Activated T-helper 2 cell treated with anti-CD3 and anti-CD28 coated beads, Interferon-gamma antibody, Interleukin-2, Interleukin-4, amounts not matched to agents 10 μg/mL and 5 μg/mL and 100 μg/mL, durations not matched to agents 14 hours and 24 hours and 36 hours (primary cell): ENCODE measurements around the gene NGB. TPM values are rescaled to one million over a fixed set of nuclear protein-coding genes. Genes with fewer than 3 reads are reported as not detected.

Source experiments
- DNase-seq: peaks from one replicate; pipeline ENCODE4 v3.0.0; 2021; ENCODE audit warnings: low spot score
- H3K27ac Mint-ChIP-seq: one replicate; pipeline ENCODE4 v1.8.0; 2021; ENCODE audit warnings: mixed read lengths
- H3K27me3 Mint-ChIP-seq: one replicate; pipeline ENCODE4 v1.8.0; 2021; ENCODE audit warnings: low read depth, mixed read lengths
- H3K36me3 Mint-ChIP-seq: one replicate; pipeline ENCODE4 v1.8.0; 2021; ENCODE audit warnings: low read depth, mixed read lengths
- H3K4me1 Mint-ChIP-seq: one replicate; pipeline ENCODE4 v1.8.0; 2021; ENCODE audit warnings: low read depth, mixed read lengths
- H3K4me3 Mint-ChIP-seq: one replicate; pipeline ENCODE4 v1.8.0; 2021; ENCODE audit warnings: low read depth, mild to moderate bottlenecking, moderate library complexity, mixed read lengths
- H3K9me3 Mint-ChIP-seq: one replicate; pipeline ENCODE4 v1.8.0; 2021; ENCODE audit warnings: mixed read lengths
- intact Hi-C: fragments of 100-400 bp; cut with micrococcal nuclease; formaldehyde crosslinking; loops from one replicate; pipeline ENCODE4 v1.15.1; 2023
- total RNA-seq: library from RNA; stranded (reverse); gene quantifications from 2 replicates; pipeline ENCODE4 v1.2.3, GENCODE V29; 2022

NGB gene
- total RNA-seq, 1 donor from 2014 or later, result not detected

DNA sequence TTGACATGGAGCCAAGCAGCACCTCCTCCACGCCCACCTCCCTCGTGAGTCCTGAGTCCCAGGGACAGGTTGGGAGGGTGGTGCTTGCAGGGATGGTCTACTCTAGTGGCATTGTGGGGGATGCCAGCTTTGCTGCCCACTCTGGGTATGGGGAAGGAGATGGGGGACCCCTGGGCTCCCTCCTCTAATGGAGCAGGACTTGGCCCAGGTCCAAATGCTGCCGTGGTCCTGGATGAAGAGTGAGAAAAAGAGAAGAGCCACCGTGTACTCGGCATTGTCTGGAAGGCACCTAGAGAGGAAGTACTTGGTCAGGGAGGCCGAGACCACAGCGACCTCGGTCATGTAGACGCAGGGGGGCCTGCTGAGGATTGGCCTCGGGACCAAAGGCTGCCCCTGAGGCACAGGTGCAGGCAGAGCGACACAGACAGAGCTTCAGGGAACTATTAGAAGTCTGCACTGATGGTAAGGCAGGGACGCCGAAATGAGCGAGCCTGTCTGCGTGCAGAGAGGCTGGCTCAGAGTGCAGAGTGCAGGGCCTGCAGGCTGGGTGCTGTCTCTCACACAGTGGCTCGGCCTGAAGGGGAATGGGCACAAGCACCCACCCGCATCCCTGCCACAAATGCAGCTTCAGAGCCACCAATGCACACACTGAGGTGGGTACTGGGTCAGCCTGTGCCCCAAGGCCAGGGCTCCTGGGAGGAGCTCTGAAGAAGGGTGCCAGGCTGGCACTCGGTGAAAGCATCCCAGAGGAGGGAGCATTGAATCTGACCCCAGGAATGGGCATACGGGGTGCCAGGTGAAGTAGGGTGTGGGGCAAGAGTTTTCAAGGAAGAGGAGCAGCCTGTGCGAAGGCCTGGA lies 17.4 kb downstream of the NGB start:
- no peaks in the 10 kb centered on the region for H3K4me1 Mint-ChIP-seq
- no peaks in the 10 kb centered on the region for H3K36me3 Mint-ChIP-seq
- H3K9me3 Mint-ChIP-seq, result no peaks in the 10 kb centered on the region
- H3K27me3 Mint-ChIP-seq, result no peaks in the 10 kb centered on the region
- intact Hi-C loops, result no loop called here
- no peak overlapping the region for H3K4me3 Mint-ChIP-seq
- H3K27ac Mint-ChIP-seq, result no peak overlapping the region
- DNase-seq, result no peak

DNA sequence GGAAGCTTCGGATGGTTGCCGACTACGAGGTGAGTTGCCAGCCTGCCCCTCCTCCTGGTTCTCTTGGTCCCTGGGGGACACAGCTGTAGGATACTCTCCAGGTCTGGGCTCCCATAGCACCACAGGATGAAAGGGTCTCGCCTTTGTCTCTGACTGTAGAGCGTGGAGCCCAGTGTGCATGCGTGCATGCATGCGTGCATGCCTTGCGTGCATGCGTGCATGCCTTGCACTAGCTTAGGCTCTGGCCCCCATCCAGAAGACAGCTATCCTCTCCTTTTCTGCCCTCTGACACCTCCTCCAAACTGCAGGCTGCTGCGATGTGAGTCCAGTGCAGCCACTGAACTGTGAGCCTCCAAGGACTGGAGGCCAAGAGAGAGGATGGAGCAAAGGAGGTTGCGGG lies 19.1 kb downstream of the NGB start:
- H3K9me3 Mint-ChIP-seq, result no peaks in the 10 kb centered on the region
- H3K4me3 Mint-ChIP-seq, result no peak overlapping the region
- intact Hi-C loops, result no loop called here
- no peaks in the 10 kb centered on the region for H3K27me3 Mint-ChIP-seq
- no peak for DNase-seq
- no peak overlapping the region for H3K27ac Mint-ChIP-seq
- no peaks in the 10 kb centered on the region for H3K36me3 Mint-ChIP-seq
- no peaks in the 10 kb centered on the region for H3K4me1 Mint-ChIP-seq

DNA sequence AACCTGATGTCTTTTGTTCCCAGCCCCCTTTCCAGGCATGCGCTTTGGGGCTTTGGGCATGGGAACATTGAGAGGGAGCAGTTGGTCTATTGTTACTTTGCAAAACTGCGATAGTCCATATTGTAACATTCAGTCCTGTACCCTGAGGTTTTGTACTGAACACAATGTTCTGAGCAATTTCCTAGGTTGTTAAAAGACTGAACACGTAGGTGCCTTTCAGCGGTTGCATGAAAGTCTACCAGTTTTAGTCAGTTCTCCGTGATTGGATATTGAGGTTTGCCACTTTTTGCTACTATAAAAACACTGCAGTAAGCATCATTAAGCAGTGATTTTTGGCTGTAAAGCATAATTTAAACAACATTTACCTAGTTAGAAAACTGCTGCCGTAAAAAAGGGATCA lies 20.1 kb downstream of the NGB start:
- no peaks in the 10 kb centered on the region for H3K36me3 Mint-ChIP-seq
- DNase-seq, result no peak
- H3K4me3 Mint-ChIP-seq, result no peak overlapping the region
- intact Hi-C loops, result no loop called here
- no peaks in the 10 kb centered on the region for H3K27me3 Mint-ChIP-seq
- H3K9me3 Mint-ChIP-seq, result no peaks in the 10 kb centered on the region
- H3K27ac Mint-ChIP-seq, result no peak overlapping the region
- H3K4me1 Mint-ChIP-seq, result no peaks in the 10 kb centered on the region

DNA sequence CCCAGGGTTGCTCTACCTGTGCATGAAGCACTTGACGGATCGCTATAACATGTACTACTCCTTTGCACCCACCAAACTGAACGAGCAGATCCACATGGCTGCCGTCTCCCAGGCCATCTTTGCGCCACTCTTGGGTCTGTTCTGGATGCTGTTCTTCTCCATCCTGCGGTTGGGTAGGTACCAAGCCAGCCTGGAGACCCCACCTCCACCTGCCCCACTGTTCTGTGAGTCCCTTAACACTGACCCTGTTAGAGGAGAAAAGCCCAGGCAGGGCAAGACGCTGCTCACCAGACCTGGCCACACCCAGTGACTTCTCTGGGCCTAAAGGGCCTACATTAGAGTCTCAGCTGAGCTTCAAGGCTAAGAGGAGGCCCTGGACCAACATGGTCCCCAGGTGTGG lies 21.7 kb downstream of the NGB start:
- Mint-ChIP-seq H3K27ac (no peak overlapping the region), H3K27me3 (no peaks in the 10 kb centered on the region), H3K9me3 (no peaks in the 10 kb centered on the region), H3K4me1 (no peaks in the 10 kb centered on the region), H3K4me3 (no peak overlapping the region), H3K36me3 (no peaks in the 10 kb centered on the region)
- DNase-seq, result no peak
- intact Hi-C loops, result no loop called here

DNA sequence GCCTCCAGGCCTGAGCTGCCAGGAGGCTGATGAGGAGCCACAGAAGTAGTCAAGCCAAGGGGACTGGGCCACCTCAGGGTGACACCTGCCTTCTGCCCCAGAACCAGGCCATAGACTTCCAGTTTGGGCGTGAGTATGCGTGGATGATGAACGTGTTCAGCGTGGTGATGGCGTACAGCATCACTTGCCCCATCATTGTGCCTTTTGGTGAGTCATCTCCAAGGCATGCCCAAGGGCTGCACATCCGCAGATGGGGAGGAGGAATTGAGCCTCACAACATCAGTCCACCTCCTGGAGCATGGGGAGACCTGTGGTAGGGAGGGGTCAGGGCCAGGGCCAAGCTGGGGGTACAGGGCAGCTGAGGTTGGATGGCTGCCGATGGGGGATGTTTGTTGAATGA lies 22.3 kb downstream of the NGB start:
- no peak overlapping the region for H3K4me3 Mint-ChIP-seq
- H3K27ac Mint-ChIP-seq, result no peak overlapping the region
- intact Hi-C loops, result no loop called here
- no peaks in the 10 kb centered on the region for H3K36me3 Mint-ChIP-seq
- no peak for DNase-seq
- H3K27me3 Mint-ChIP-seq, result no peaks in the 10 kb centered on the region
- H3K9me3 Mint-ChIP-seq, result no peaks in the 10 kb centered on the region
- H3K4me1 Mint-ChIP-seq, result no peaks in the 10 kb centered on the region

DNA sequence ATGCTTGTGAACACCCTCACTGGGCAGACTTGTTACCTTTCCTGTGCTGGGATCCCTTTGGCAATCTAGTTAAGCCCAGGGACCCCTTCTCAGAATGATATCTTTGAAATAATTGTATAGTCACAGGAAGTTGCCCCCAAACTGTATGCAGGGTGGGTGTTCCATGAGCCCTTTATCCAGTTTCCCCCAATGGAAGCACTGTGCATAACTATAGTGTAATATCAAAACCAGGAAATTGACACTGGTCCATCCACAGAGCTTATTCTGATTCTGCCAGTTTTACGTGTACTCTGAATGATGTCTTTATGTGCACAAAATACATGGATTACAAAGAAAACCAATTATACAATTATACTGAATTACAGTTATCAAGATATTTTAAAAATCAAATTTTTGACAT lies 24.2 kb downstream of the NGB start:
- Mint-ChIP-seq H3K9me3 (no peaks in the 10 kb centered on the region), H3K36me3 (no peaks in the 10 kb centered on the region), H3K27ac (no peak overlapping the region), H3K27me3 (no peaks in the 10 kb centered on the region), H3K4me1 (no peaks in the 10 kb centered on the region), H3K4me3 (no peak overlapping the region)
- DNase-seq, result no peak
- intact Hi-C loops, result no loop called here

DNA sequence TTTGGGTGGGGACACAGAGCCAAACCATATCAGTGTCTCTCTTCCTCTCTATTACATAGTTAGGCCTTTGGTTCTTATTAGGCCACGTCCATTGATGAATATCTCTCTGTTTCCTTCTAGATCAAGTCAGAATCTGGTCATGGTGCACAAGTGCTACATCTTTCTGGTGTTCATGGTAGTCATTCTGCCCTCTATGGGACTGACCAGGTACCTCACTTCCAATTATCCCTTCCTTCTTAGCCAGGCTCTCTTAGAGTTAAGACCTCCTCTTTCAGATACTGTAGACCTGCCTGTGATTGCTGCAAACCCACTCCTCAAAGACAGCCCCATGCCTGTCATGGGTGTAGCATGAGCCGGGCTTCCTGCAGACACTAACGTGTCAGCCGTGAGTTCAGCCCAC lies 25.2 kb downstream of the NGB start:
- intact Hi-C loops, result no loop called here
- Mint-ChIP-seq H3K36me3 (no peaks in the 10 kb centered on the region), H3K4me1 (no peaks in the 10 kb centered on the region), H3K27ac (no peak overlapping the region), H3K9me3 (no peaks in the 10 kb centered on the region), H3K27me3 (no peaks in the 10 kb centered on the region), H3K4me3 (no peak overlapping the region)
- no peak for DNase-seq

DNA sequence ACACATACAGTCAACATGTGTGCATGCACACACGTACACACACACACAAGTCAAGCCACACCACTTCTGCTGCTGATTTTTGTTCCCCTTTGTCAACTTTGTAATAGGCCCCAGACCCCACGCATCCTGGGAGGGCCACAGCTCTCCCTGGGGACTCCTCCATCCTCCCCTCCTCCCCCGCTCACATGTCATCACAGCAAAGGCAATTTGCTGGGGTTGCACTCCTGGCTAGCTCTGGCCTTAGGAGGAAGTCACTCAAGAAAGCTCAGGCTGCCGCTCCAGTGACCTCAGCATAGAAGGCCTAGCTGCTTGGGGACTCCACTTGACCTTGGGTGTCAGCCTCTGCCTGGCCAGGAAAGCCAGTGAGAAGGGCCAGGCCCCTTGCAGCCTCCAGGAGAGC lies 27.2 kb downstream of the NGB start:
- intact Hi-C loops, result no loop called here
- no peaks in the 10 kb centered on the region for H3K27me3 Mint-ChIP-seq
- H3K27ac Mint-ChIP-seq, result no peak overlapping the region
- no peaks in the 10 kb centered on the region for H3K36me3 Mint-ChIP-seq
- no peak for DNase-seq
- no peaks in the 10 kb centered on the region for H3K9me3 Mint-ChIP-seq
- no peaks in the 10 kb centered on the region for H3K4me1 Mint-ChIP-seq
- H3K4me3 Mint-ChIP-seq, result no peak overlapping the region

DNA sequence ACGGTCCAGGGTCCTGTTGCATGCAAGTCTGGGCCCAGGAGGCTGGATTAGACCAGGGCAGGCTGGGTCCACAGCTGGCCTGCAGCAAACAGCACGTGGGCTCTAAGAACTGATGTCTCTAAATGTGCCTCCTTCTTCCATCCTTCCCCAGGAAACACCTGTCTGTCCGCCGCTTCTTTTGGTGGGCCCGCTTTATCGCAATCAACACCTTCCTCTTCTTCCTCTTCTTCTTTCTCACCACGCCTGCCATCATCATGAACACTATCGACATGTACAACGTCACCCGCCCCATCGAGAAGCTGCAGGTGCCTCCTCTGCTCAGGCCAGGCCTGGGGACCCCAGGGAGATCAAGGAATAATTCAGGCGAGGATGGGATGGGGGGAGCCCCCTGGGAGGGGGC lies 28.3 kb downstream of the NGB start:
- Mint-ChIP-seq H3K27me3 (no peaks in the 10 kb centered on the region), H3K4me3 (no peak overlapping the region), H3K36me3 (no peaks in the 10 kb centered on the region), H3K4me1 (no peaks in the 10 kb centered on the region), H3K9me3 (no peaks in the 10 kb centered on the region), H3K27ac (no peak overlapping the region)
- no peak for DNase-seq
- intact Hi-C loops, result no loop called here

DNA sequence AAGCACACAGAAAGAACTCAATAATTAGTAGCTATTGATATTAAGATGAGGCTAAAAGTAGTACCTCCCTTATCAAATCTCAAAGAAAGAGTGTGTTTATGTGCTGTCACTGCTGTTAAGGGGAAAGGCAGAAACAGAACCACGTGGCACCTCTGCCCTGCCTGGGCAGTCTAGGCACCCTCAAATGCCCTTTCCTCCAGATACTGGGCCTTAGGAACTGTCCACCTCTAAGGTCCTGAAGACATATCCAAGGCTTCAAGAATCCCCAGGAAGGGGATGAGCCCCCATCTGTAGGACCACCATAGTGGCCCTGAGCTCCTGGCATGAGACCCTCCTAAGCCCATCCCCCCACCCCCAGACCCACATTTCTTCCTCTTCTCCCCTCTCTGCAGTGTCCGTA lies 29.1 kb downstream of the NGB start:
- no peaks in the 10 kb centered on the region for H3K36me3 Mint-ChIP-seq
- intact Hi-C loops, result no loop called here
- H3K27me3 Mint-ChIP-seq, result no peaks in the 10 kb centered on the region
- no peak for DNase-seq
- H3K4me3 Mint-ChIP-seq, result no peak overlapping the region
- H3K4me1 Mint-ChIP-seq, result no peaks in the 10 kb centered on the region
- H3K27ac Mint-ChIP-seq, result no peak overlapping the region
- H3K9me3 Mint-ChIP-seq, result no peaks in the 10 kb centered on the region

DNA sequence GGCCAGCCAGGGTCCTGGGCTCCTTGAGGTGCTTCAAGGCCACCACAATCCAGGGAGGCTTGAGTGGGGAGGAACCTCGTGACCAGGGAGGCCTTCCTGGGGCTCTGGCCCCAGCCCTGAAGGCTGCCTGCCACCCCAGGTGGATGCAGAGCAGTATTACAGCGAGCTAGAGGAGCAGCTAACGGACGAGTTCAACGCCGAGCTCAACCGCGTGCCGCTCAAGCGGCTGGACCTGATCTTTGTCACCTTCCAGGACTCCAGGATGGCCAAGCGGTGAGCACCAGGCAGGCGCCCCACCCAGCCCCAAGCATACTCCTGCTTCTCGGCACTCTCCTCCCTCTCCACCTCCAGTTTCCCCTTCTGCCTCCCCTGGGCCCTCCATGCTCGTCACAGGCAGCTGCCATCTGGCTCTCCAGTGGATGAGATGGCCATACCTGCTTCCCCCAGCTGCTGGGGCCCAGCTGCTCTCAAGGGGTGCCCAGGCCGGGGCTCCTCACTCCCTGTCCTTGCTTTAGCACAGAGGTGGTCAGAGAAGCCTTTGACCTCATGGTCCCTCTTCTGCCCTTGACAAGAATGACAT lies 30.6 kb downstream of the NGB start:
- Mint-ChIP-seq H3K27ac (no peak overlapping the region), H3K4me1 (no peaks in the 10 kb centered on the region), H3K4me3 (no peak overlapping the region), H3K9me3 (no peaks in the 10 kb centered on the region), H3K36me3 (no peaks in the 10 kb centered on the region), H3K27me3 (no peaks in the 10 kb centered on the region)
- intact Hi-C loops, result no loop called here
- no peak for DNase-seq

DNA sequence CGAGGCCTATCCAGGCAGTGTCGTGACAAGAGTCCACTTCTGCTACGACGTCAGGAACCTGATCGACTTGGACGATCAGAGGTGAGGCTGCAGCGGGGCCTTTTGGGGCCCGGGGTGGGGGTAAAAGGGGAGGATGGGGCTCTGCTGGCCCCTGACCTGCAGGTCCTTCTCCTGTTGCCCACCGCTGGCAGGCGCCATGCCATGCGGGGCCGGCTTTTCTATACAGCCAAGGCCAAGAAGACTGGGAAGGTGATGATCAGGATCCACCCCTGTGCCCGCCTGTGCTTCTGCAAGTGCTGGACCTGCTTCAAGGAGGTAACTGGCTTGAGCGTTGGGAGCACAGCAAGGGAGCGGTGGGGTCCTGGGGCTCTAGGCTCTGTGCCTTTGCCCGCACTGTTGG lies 31.6 kb downstream of the NGB start:
- DNase-seq, result no peak
- Mint-ChIP-seq H3K27ac (no peak overlapping the region), H3K4me1 (no peaks in the 10 kb centered on the region), H3K9me3 (no peaks in the 10 kb centered on the region), H3K36me3 (no peaks in the 10 kb centered on the region), H3K4me3 (no peak overlapping the region), H3K27me3 (no peaks in the 10 kb centered on the region)
- intact Hi-C loops, result no loop called here

DNA sequence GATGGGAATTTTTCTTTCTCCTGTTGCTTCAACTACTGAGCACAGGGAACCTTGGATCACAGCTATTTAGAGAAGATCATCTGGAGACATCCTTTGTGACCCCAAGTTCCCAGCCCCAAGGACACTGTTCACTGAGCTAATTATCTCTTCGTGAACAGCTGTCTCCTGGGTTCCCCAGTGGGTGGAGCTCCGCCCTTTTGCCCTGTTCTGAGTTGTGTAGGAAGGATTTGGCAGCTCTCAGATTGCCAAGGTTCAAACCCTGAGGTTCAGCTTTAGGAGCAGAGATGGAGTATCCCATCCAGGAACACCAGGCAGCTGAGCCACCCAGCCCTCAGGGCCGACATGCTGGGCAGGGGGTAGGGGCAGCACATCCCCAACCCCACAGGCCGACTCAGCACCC lies 32.0 kb downstream of the NGB start:
- H3K27ac Mint-ChIP-seq, result no peak overlapping the region
- no peaks in the 10 kb centered on the region for H3K4me1 Mint-ChIP-seq
- intact Hi-C loops, result no loop called here
- H3K4me3 Mint-ChIP-seq, result no peak overlapping the region
- H3K27me3 Mint-ChIP-seq, result no peaks in the 10 kb centered on the region
- no peak for DNase-seq
- no peaks in the 10 kb centered on the region for H3K9me3 Mint-ChIP-seq
- no peaks in the 10 kb centered on the region for H3K36me3 Mint-ChIP-seq
